Adrenal gland (tissue), 12 donors: ENCODE results near the gene FAM114A1. TPM values are rescaled to one million over a fixed set of nuclear protein-coding genes. Genes with fewer than 3 reads are reported as not detected.

ENCODE experiments used
- DNase-seq, 7 donors: peaks; one replicate each; pipeline ENCODE4 v3.0.0-alpha.2; 2019 to 2020
- H3K27ac ChIP-seq, 5 donors: fragments of 200-600 bp; sonication (generic) in 4 of 5; 1 replicate in 3 of 5; 2 replicates in 2 of 5; pipeline versions ENCODE4 v1.5.1 to v1.8.0; 2016 to 2020; ENCODE audit warnings: mild to moderate bottlenecking in 1 of 5
- H3K27me3 ChIP-seq: fragments of 200-600 bp; 2 replicates; pipeline ENCODE4 v1.8.0; 2021
- H3K36me3 ChIP-seq, 2 donors: fragments of 200-600 bp; replicated peaks in 1 of 2; 1 replicate in 1 of 2; 2 replicates in 1 of 2; pipeline versions ENCODE4 v1.5.1 to v1.8.0; 2018 to 2022
- H3K4me1 ChIP-seq, 2 donors: fragments of 200-600 bp; replicated peaks in 1 of 2; 1 replicate in 1 of 2; 2 replicates in 1 of 2; pipeline versions ENCODE4 v1.5.1 to v1.8.0; 2018 to 2021
- H3K4me3 ChIP-seq, 4 donors: fragments of 200-600 bp; sonication (generic) in 3 of 4; one replicate each; pipeline ENCODE4 v1.5.1; 2016 to 2018
- H3K9me3 ChIP-seq, 3 donors: fragments of 200-600 bp; sonication (generic) in 1 of 3; replicated peaks in 1 of 3; 1 replicate in 2 of 3; 2 replicates in 1 of 3; pipeline versions ENCODE4 v1.5.1 to v1.8.0; 2016 to 2021
- POLR2A ChIP-seq, 2 donors: fragments of 450-650 bp; IDR thresholded peaks; one replicate each; pipeline ENCODE4 v1.6.1; 2017; ENCODE audit warnings: antibody characterized with exemption in 2 of 2, mild to moderate bottlenecking in 2 of 2, moderate library complexity in 1 of 2
- WGBS, 4 donors: extraction: QIAGEN DNeasy Blood & Tissue Kit in 2 of 4; methylation state at CpG; one replicate each; pipeline versions ENCODE4 v1.1.5 to v1.1.7; 2013 to 2017; 5-methylcytosine and 5-hydroxymethylcytosine counted together
- intact Hi-C, 2 donors: fragments of 100-400 bp; cut with DNase I; formaldehyde crosslinking; loops; one replicate each; pipeline versions ENCODE4 v1.14.1 to v1.15.0; 2022 to 2023
- polyA plus RNA-seq, 3 donors: library from polyadenylated mRNA; stranded (reverse); fragments of 200-250 nt in 2 of 3; fragments of 350-450 nt in 1 of 3; fragmentation: Illumina TruSeq in 1 of 3; extraction: RNeasy Lipid Tissue Mini Kit (QIAGEN cat#74804) in 1 of 3; gene quantifications; one replicate each; pipeline ENCODE4 v1.2.3, GENCODE V29; 2013 to 2014
- total RNA-seq, 9 donors: library from RNA; depleted of rRNA in 4 of 9; stranded (reverse); fragments of >200 nt in 4 of 9; fragments of 120-200 nt in 1 of 9; fragmentation: NEBNext Ultra II Directional in 1 of 9; extraction: Animal tissue kit (Norgen Biotek cat#: 25700) in 1 of 9; gene quantifications; one replicate each; pipeline versions ENCODE4 v1.1.0 to v1.2.4, GENCODE V29; 2013 to 2023
- TF ChIP-seq, protein P1 (sequence below), 6 experiments: fragments of 450-650 bp in 4 of 6; fragments of 200-600 bp in 2 of 6; sonication (generic) in 1 of 6; IDR thresholded peaks; 1 replicate in 5 of 6; 2 replicates in 1 of 6; pipeline versions ENCODE4 v1.5.1 to v1.8.0; 2016 to 2021; ENCODE audit warnings: antibody characterized with exemption in 6 of 6, mild to moderate bottlenecking in 2 of 6, moderate library complexity in 1 of 6
- donor health status: healthy with polysubstance abuse.
- donor health status: Bipolar disorder and iron deficiency.
- donor health status: DM: yes; HTN: yes; CAD: no.
- donor health status: DM: no; HTN: no; CAD: no.
- donor health status: DM: no; HTN: no; CAD: no.
- donor health status: DM: yes; HTN: yes; CAD: no.

The FAM114A1 gene
- total and polyA plus RNA-seq, 12 donors = 29.3 to 335 (median 174) TPM

DNA sequence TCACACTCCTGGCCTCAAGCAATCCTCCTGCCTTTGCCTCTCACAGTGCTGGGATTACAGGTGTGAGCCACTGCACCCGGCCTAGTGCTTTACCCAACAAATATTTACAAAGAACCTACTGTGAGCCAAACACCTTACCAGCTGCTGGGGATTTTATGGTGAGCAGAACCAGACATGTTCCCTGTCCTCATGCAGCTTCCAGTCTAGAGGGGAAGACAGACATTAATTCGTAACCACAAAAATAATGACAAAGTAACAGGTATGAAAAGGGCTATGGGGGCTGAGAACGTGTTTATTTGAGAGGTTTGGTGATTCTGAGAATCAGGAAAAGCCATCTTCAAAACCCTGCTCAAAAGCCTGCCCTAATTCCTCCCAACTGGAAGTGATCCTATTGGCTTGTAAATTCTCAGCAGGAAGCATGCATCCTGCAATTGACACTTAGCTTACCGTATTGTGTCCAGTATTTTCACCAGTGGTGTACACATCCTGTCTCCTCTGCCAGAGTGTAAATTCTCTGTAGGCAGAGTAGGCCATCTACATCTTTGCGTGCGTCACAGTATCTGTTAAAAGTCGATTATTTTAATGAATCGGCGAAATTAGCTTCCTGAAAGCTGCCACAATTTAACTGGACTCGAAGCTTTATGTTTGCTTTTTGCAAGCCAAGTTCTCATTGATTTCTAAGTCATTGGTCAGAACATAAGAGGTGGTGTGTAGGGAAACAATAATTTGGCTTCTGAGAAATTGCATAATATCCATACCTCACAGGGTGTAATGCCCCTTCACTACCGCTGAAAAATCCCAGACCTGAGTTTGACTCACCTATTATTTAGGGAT, 97.6 kb downstream of the FAM114A1 start:
- intact Hi-C loops = no loop called here
- Histone ChIP-seq H3K9me3 (no peaks in the 10 kb centered on the region), H3K27me3 (no peaks in the 10 kb centered on the region), H3K36me3 (no peaks in the 10 kb centered on the region), H3K4me3 (no peak overlapping the region), H3K27ac (no peak overlapping the region), H3K4me1 (no peaks in the 10 kb centered on the region)
- WGBS, 4 donors = 90 to 93% (median 91%) methylated on average over 11 of the region's 11 CpGs
- DNase-seq = no peak
- TF ChIP-seq, protein P1, sequence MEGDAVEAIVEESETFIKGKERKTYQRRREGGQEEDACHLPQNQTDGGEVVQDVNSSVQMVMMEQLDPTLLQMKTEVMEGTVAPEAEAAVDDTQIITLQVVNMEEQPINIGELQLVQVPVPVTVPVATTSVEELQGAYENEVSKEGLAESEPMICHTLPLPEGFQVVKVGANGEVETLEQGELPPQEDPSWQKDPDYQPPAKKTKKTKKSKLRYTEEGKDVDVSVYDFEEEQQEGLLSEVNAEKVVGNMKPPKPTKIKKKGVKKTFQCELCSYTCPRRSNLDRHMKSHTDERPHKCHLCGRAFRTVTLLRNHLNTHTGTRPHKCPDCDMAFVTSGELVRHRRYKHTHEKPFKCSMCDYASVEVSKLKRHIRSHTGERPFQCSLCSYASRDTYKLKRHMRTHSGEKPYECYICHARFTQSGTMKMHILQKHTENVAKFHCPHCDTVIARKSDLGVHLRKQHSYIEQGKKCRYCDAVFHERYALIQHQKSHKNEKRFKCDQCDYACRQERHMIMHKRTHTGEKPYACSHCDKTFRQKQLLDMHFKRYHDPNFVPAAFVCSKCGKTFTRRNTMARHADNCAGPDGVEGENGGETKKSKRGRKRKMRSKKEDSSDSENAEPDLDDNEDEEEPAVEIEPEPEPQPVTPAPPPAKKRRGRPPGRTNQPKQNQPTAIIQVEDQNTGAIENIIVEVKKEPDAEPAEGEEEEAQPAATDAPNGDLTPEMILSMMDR (IDR thresholded peaks at IDR 0.05) = no peak
- no peak for TF ChIP-seq POLR2A (IDR thresholded peaks at IDR 0.05)

DNA sequence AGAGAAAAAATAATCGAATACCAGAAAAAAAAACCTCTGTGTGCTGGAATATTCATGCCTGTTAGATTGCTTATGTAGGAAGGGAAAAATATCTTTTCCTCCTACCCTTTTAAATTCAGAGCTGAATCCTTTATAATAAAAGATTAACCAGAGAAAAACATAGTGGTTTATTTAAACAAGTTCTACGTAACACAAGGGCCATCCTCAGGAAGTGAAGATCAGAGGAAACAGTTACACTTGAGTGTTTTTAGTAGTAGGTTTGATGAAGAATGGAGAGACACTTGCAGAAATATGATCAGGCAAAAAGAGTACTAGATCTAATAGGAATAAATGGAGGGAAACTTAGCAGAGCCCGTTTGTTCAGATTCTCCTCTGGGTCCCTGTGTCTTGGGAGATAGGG, 98.3 kb downstream of the FAM114A1 start:
- Histone ChIP-seq H3K27me3 (no peaks in the 10 kb centered on the region), H3K4me3 (no peak overlapping the region), H3K9me3 (no peaks in the 10 kb centered on the region), H3K4me1 (no peaks in the 10 kb centered on the region), H3K27ac (no peak overlapping the region), H3K36me3 (no peaks in the 10 kb centered on the region)
- no peak for TF ChIP-seq POLR2A (IDR thresholded peaks at IDR 0.05)
- TF ChIP-seq, protein P1 (IDR thresholded peaks at IDR 0.05) = no peak
- WGBS, 4 donors = 77 to 87% (median 85%) methylated on average over 3 of the region's 3 CpGs
- intact Hi-C loops = no loop called here
- no peak for DNase-seq

DNA sequence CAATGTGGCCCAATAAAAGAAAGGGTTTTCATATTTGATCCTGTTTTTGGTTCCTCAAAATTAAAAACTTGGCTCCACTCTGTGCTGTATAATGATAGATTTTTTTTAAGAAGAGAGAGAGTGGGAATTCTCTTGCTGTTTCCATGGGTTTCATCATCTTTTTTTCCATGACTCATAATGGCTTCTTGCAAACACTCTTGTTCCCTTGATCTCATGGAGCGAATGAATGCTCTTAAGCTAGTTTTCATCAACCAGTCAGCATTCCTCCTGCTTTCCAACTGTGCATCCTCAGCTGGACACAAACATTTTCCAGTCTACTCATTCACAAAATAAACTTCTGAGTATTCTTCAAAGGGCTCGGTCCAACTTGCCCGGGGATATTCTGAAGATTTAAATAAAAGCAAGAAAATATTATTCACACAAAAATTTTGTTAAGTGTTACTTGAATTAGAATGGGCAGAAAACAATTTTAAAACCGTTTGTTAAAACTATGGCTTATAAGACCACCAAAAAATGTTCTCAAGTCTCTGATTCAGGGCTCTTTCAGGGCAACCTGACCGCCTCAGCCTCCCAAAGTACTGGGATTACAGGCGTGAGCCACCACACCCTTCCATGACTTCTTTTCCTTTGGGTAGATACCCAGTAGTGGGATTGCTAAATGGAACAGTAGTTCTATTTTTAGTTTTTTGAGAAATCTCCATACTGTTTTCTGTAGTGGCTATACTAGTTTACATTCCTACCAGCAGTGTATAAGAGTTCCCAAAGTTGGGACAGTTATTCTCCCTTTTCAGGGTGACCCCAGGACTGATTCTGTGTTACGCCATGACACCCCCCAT, 99.9 kb downstream of the FAM114A1 start:
- no peaks in the 10 kb centered on the region for H3K36me3 ChIP-seq
- H3K27me3 ChIP-seq = no peaks in the 10 kb centered on the region
- H3K4me1 ChIP-seq = no peaks in the 10 kb centered on the region
- peak overlapping the region in 1 of 5 donors; percentile 35 for H3K27ac ChIP-seq
- no peak overlapping the region for H3K4me3 ChIP-seq
- DNase-seq = peak in 3 of 7 donors; percentile 9 to 35 (median 25)
- intact Hi-C loops = no loop called here
- TF ChIP-seq POLR2A (IDR thresholded peaks at IDR 0.05) = no peak
- TF ChIP-seq, protein P1 (IDR thresholded peaks at IDR 0.05) = no peak
- no peaks in the 10 kb centered on the region for H3K9me3 ChIP-seq
- WGBS, 4 donors = 81 to 88% (median 85%) methylated on average over 7 of the region's 7 CpGs

DNA sequence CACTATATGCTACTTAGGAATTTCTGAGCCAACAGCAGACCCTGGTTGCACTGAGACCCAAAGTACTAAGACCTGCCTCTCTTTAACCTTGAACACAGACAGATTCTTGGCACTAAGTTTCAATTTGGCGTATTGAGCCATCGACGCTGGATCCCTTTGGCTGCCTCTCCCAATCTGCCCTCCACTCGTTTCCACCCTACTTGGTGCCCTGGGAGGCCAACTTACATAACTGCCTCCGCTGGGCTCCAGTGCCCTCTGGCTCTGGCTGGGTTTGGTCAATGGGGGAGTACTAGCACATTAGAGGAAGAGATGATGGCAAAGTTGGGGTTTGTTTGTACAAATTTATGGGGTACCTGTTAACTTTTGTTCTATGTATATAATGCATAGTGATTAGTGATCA, 101.1 kb downstream of the FAM114A1 start:
- intact Hi-C loops = no loop called here
- no peaks in the 10 kb centered on the region for H3K36me3 ChIP-seq
- no peaks in the 10 kb centered on the region for H3K4me1 ChIP-seq
- TF ChIP-seq, protein P1 (IDR thresholded peaks at IDR 0.05) = no peak
- TF ChIP-seq POLR2A (IDR thresholded peaks at IDR 0.05) = no peak
- H3K27me3 ChIP-seq = no peaks in the 10 kb centered on the region
- no peak overlapping the region for H3K4me3 ChIP-seq
- peak in 1 of 7 donors; percentile 4 for DNase-seq
- no peaks in the 10 kb centered on the region for H3K9me3 ChIP-seq
- no peak overlapping the region for H3K27ac ChIP-seq
- 57 to 68% (median 65%) methylated on average over 5 of the region's 5 CpGs for WGBS, 4 donors
